Suppressor macrophage (primary cell): Measurements from ENCODE around the gene ABRAXAS1.
A peak's percentile ranks its signal among the peaks of the same experiment; 100 is the strongest.
"Not testable (repeated sequence)": the region's sequence is repeated elsewhere in the genome, so short reads cannot be mapped to it uniquely, and the experiment has no call there.

ENCODE experiments used
- DNase-seq, 4 experiments: peaks; one replicate each; pipeline ENCODE4 v3.0.0-alpha.2; 2020 to 2022
- total RNA-seq, 17 experiments: gene quantifications; one replicate each; lab custom pipeline; 2026; ENCODE audit warnings: mixed read lengths in 6 of 17, inconsistent platforms in 3 of 17; lab: John Stamatoyannopoulos, UW

ABRAXAS1 gene
- total RNA-seq = 2.8 to 20.0 (median 11.7) reads per million in 17 experiments

- DNase-seq = peak; percentile 94 to 98 (median 96)
Observed at GRCh38 chr4:83484500-83485461, at the start of gene ABRAXAS1. TSS of gene ABRAXAS1 (minus strand) at chr4:83485100. CDS start at chr4:83485072, 28 bp downstream.

- no peak for DNase-seq
Observed at GRCh38 chr4:83527671-83528070, 42.8 kb upstream of the ABRAXAS1 start.

- DNase-seq = no peak
Observed at GRCh38 chr4:83522239-83522638, 37.3 kb upstream of the ABRAXAS1 start.

GRCh38 chr4:83516042-83516772 is 31.3 kb upstream of the ABRAXAS1 start:
- DNase-seq = peak; percentile 47 to 77 (median 51)

GRCh38 chr4:83510442-83510841 is 25.5 kb upstream of the ABRAXAS1 start:
- DNase-seq = no peak

- DNase-seq = peak; percentile 77 to 89 (median 80)
Observed at GRCh38 chr4:83509156-83509585, 24.3 kb upstream of the ABRAXAS1 start.

GRCh38 chr4:83504996-83505395 is 20.1 kb upstream of the ABRAXAS1 start:
- DNase-seq = peak in 1 of 4 experiments; percentile 10

GRCh38 chr4:83504503-83504902 is 19.6 kb upstream of the ABRAXAS1 start:
- no peak for DNase-seq

GRCh38 chr4:83503974-83504373 is 19.1 kb upstream of the ABRAXAS1 start:
- no peak for DNase-seq

- DNase-seq = not testable (repeated sequence)
Observed at GRCh38 chr4:83501671-83502070, 16.8 kb upstream of the ABRAXAS1 start.

GRCh38 chr4:83498187-83498586 is 13.3 kb upstream of the ABRAXAS1 start:
- no peak for DNase-seq

- not testable (repeated sequence) for DNase-seq
Observed at GRCh38 chr4:83496085-83496917, 11.4 kb upstream of the ABRAXAS1 start.

- DNase-seq = peak; percentile 23 to 52 (median 47)
Observed at GRCh38 chr4:83490876-83491450, 6.1 kb upstream of the ABRAXAS1 start.

GRCh38 chr4:83489711-83490326 is 4.9 kb upstream of the ABRAXAS1 start:
- no peak for DNase-seq

- DNase-seq = no peak
Observed at GRCh38 chr4:83486457-83487129, 1.7 kb upstream of the ABRAXAS1 start.

- DNase-seq = no peak
Observed at GRCh38 chr4:83473966-83474365, 10.9 kb downstream of the ABRAXAS1 start.

- no peak for DNase-seq
Observed at GRCh38 chr4:83473423-83473822, 11.5 kb downstream of the ABRAXAS1 start.

- no peak for DNase-seq
Observed at GRCh38 chr4:83456184-83456501, 28.8 kb downstream of the ABRAXAS1 start.

- DNase-seq = peak; percentile 98 to 100 (median 99)
Observed at GRCh38 chr4:83455281-83456183, 29.4 kb downstream of the ABRAXAS1 start, which contains the start of the genes HELQ and MRPS18C. TSS of gene HELQ (minus strand) at chr4:83455823. CDS start at chr4:83455693, 130 bp downstream. TSS of gene MRPS18C (plus strand) at chr4:83456058. CDS start at chr4:83456078, 20 bp downstream.

- peak in 3 of 4 experiments; percentile 6 to 19 (median 14) for DNase-seq
Observed at GRCh38 chr4:83454686-83455085, 30.2 kb downstream of the ABRAXAS1 start.
